GM18867 (cell line): ENCODE measurements around the gene TENT5A.

Source experiments
- ATAC-seq: cut with Tn5 transposase; IDR thresholded peaks from one replicate; pipeline ENCODE4 v1.9.1; 2021; ENCODE audit warnings: mild to moderate bottlenecking, moderate library complexity; ENCODE audit not compliant: unreplicated experiment

The TENT5A gene

GRCh38 chr6:81720427-81720826, 32.1 kb downstream of the TENT5A start:
- ATAC-seq: no peak

DNA sequence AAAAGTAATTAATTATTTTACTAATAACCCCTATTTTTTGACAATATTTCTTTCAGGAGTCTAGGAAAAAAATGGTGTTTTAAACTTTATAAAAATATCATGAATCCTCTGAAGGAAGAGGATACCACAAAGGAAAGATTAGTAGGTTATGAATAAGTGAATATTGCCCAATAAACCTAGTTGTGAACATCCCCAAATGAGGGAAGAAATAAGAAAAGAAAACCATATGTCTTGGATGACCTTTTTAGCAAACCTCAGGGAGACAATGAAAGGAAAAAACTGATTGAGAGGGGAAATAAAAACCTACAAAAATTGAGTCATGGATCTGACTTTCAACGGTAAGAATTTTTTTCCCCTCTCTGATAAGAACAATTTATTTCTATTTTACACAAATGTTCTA, 34.4 kb downstream of the TENT5A start:
- no peak for ATAC-seq

DNA sequence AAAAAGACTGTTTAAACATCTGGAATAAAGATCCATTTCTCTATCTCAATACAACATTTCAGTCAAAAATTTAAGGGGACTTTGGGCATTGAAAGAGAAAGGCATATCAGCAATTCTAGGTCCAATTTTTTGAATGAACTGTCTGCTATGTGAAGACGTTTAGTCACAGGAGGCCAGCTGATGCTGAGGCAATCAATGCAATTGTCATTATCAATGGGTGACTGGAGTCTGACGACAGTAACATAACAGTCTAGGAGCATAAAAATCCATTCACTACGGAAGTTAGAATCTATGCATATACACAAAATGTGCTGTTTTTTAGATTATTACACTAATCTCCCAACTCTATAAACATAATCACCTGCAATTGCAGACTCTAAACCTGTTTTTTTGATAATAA, 37.8 kb downstream of the TENT5A start:
- ATAC-seq: no peak

DNA sequence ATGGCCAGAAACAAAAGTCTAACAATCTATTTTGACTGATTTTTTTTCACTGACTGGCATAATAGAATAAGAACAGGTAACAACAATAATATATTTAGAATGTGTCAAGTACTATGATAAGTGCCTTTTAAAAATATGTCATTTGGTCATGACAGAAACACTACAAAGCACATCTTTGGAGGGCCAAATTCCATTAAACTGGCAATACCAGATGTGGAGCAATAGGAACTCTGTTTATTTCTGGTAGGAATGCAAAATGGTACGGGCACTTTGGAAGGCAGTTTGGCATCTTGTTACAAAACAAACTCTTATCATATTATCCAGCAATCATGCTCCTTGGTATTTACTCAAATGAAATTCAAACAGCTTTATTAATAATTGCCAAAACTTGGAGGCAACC, 39.3 kb downstream of the TENT5A start:
- ATAC-seq: no peak

DNA sequence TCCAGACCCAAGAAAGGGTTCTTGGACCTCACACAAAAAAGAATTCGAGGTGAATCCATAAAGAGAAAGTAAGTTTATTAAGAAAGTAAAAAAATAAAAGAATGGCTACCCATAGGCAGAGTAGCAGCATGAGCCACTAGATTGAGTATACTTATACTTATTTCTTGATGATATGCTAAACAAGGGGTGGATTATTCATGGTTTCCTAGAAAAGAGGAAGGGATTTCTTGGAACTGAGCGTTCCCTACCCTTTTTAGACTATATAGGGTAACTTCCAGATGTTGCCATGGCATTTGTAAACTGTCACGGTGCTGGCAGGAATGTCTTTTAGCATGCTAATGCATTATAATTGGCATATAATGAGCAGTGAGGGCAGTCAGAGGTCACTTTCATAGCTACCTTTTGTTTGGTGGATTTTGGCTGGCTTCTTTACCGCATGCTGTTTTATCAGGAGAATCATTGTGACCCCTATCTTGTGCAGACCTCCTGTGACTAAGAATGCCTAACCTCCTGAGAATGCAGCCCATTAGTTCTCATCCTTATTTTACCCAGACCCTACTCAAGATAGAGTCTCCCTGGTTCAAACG, 44.3 kb downstream of the TENT5A start:
- ATAC-seq: no peak

DNA sequence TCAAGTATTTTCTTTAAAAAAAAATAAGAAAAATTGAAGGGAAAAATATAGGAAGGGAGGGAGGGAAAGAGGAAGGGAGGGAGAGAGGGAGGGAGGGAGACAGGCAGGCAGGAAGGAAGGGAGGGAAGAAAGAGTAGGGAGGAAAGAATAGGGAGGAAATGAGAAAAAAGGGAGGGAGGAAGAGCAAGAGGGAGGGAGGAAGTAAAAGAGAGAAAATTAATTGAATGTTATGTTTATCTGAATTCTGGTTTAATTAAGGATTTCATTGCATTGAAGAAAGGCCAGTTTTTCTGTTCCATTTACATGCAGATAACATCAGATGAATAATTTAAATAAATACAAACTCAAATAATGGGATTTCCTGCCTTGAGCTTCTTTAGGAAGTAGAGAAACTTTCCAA, 47.8 kb downstream of the TENT5A start:
- no peak for ATAC-seq

GRCh38 chr6:81700414-81700813, 52.1 kb downstream of the TENT5A start:
- ATAC-seq: no peak

- no peak for ATAC-seq
Measured at GRCh38 chr6:81697559-81697958, 54.9 kb downstream of the TENT5A start.

DNA sequence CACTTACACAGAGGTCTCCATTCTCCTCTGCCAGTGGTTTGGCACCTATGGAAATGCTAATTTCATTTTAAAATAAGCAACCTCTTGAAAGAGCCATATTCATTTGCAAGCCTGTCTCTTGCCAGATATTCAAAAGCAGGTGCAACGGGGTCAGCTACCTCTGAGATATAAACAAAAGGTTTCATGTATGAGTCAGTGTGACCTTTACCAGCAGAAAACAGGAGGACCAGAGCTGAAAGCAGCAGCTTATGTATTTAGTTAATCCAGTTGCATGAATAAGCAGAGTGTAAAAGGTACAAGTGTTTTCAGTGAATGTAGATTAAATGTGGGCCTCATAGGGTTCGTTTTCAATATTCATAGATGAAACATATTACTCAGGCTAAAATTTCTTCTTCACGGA, 56.0 kb downstream of the TENT5A start:
- peak; percentile 77 for ATAC-seq
